GM15510 (cell line): ENCODE data around the gene TBC1D2B.

Source experiments
- POLR2A ChIP-seq: IDR thresholded peaks from 3 replicates; pipeline ENCODE4 v1.6.1; 2011; ENCODE audit warnings: borderline replicate concordance; ENCODE audit not compliant: insufficient read length; ENCODE audit errors: extremely low read depth

TBC1D2B gene

DNA sequence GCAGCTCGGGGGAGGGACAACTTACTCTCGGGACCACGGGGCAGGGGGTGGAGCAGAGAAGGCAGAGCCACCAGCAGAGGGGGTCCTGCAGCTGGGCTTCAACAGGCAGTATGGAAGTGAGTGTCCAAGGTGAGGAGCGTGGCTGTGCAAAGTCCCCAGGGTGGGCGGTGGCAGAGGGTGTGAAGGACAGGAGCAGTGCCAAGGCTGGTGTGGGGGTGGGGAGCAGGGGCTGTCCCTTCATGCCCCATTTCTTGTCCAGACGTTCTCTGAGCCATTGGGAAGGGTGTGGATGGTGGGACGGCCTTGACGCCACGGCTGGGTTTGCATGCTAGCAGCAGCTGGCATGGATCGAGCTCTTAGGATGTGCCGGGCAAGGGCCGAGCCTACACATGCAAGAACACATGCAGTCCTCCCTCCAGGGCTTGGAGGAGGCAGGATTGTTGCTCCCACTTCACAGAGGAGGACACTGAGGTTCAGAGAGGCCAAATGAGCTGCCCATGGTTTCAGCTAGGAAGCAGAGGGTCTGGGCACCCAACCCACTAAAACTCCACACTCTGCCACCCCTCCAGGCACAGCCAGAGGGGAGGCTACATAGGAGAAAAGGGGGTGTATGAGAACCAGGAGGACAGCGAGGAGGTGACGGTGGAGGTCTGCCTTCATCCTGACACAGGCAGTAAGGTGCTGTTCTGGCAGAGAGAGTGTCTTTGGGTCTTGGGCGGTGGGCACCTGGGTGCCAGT, 93.6 kb downstream of the TBC1D2B start:
- TF ChIP-seq POLR2A: no peak

DNA sequence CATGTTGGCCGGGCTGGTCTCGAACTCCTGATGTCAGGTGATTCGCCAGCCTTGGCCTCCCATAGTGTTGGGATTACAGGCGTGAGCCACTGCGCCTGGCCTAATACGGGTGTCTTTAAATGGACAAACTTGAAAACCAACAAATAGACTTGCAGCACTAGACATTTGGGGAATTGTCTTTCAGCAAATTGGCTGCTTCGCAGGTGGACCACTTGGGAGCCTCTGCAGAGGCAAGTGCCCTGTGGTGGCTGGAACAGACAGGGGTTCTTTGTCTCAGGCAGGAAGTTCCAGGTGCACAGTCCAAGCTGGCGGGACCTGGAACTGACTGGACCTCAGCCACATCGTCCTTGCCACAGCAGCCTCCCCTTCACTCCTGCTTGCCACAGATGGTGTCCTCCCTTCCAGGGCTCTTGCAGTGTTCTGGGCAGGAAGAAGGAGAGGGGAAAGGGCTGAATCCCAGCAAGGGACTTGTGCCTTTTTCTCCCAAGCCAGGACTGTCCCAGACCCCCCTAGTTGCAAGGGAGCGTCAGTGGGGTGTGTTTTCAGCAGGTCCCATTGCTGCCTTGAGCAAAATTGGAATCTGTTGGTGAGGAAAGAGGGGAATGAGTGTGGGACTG, 94.3 kb downstream of the TBC1D2B start:
- TF ChIP-seq POLR2A: no peak

DNA sequence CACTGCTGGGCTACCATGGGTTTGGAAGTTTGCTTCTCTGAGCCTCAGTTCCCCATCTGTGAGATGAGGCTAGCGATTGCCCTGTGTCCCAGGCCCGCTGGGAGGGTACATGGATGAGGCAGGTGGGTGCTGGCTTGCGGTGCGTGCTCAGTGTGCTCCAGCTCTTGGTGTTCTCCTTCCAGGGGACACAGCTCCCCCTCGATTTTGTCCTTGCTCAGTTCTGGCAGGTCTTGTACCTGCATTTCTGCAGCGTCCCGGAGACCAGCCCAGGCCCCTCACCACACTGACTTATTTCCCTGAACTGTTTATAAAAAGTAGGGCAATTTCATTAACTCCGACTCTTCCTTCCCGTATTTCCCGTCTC, 95.4 kb downstream of the TBC1D2B start:
- no peak for TF ChIP-seq POLR2A

DNA sequence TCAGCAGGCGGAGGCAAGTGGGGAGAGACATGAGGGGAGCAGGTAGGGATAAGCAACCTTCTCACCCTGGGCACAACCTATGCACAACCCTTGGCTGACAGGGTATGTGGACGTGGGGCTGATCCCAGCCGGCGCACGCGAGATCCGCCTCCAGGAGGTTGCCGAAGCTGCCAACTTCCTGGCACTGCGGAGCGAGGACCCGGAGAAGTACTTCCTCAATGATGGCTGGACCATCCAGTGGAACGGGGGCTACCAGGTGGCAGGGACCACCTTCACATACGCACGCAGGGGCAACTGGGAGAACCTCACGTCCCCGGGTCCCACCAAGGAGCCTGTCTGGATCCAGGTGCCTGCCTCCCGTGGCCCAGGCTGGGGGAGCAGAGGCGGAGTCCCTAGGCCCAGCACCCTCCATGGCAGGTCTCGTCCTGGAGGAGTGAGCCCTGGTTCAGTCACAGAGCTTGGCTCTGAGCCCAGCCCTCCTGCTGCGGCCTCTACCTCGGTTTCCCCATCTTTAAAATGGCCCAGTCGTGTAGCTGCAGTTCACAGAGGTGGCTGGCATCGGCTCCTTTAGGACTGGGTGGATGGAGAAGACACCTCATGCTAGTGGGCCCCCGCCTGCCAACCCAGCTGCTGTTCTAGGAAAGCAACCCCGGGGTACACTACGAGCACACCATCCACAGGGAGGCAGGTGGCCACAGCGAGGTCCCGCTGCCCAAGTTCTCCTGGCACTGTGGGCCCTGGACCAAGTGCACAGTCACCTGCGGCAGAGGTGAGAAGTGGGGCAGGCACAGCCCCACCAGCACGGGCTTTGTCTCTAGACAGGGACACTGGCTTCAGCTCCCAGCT, 96.0 kb downstream of the TBC1D2B start:
- TF ChIP-seq POLR2A: no peak

DNA sequence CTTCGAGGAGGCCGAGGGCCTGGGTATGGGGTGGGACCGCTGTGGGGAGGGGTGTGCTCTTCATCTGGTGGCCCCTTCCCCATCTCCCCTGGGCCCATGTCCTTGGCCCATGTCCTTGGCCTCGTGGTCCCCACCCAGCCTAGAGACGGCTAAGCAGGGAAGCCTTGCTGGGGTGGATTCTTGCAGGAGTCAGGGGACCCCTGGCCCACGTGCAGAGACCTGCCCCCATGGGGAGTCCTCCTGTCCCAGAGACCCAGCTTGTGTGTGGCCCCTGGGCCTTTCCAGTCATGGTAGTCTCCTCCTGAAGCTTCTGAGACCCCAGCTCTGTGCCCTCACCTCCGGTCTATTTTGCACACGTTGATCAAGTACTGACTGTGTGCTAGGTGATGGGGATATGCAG, 97.4 kb downstream of the TBC1D2B start:
- TF ChIP-seq POLR2A: no peak

DNA sequence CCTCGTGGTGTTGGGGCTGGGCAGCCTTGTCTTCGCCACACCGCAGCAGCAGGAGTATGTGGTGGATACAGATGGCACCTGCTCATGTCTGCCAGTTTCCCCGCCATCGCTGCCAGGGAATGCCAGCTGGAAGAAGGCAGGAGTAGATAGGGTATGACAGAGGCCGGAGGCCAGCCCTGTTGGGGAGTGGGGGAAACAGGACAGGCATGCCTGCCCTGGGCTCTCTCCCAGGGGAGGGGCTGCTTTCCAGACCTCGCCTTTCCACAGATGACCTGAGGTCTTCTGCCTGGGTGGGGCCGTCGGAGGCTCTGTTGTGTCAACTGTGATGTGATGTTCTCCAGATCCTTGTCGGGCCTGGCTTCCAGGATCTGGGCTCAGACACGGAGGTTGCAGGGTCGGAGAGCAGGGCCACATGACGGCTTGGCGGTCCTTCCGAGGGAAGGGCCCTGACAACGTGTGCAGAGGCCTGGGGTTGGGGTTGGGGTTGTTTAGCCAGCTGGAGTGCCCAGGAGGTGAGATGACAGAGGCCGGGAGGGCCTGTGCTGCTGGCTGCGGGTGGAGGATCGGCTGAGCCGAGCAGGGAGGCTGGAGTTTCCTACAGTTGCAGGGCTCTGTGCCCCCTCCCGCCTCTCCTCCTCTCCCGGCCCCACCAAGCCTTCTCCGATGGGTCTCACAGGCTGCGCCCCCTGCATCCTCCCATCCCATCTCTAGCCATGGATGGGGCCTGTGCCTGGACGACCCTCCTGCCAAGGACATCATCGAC, 102.0 kb downstream of the TBC1D2B start:
- no peak for TF ChIP-seq POLR2A

DNA sequence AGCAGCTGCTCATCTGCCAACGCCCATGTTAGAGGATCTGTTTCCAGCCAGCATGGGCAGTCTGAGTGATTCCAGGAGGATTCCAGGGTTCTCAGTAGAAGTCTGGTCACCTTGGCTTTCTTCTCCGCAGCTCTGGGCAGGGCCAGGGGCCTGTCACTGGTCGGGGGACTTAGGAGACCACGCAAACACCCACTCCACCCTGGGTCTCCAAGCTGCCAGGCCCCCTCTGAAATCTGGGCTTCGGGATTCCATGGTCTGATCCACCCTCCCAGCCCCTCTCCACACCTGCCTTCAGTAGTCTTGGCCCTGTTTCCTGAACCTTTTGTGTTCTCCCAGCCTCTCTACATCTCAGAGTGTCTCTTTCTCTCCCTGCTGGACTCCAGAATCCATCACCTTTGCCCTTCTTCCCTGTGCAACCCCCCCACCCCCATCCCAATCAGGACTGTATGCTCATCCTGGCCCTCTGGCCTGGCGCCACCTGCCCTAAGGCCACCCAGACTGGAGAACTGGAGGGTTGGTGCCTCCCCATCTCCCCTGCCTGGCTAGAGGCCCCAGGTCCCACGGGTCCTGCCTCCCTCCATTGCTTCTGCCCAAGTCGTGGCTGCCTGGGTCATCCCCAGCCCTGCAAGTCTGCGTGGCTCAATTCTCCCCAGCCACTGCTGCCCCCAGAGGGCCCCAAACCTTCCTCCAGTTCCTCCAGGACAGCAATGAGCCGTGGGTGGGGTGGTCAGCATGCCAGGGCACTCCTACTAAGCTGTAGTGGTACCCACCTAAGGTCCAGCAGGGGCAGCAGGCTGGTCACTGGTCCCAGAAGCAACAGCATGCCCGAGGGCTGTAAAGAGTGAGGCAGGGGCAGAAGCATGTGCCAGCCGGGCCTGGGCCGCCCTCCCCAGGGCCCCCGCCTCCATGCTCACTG, 102.8 kb downstream of the TBC1D2B start:
- no peak for TF ChIP-seq POLR2A

DNA sequence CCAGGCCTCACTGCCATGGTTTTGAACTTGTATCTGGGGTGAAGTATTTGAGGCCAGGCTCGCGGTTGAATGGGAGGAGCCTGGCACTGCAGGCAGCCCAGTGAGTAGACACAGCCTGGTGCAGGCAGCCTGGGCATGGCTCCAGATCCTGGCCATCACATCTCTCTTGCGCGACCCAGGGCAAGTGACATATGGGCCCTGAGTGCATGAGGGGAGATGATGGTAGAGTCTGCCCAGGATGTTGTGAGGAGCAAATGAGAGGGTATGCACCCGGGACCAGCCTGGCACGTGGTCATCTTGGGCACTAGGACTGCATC, 103.5 kb downstream of the TBC1D2B start:
- TF ChIP-seq POLR2A: no peak

DNA sequence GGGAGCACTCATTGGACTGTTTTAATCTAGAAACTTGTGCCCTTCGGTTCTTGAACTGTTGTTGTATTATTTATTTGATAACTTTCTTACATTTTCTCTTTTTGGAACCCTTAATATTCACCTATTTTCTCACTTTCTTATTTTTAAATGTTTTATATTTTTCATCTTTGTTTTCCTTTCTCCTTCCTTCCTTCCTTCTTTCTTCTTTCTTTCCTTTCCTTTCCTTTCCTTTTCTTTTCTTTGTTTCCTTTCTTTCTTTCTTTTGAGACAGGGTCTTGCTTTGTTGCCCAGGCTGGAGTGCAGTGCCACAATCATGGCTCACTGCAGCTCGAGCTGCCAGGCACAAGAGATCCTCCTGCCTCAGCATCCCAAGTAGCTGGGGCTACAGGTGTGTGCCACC, 108.5 kb downstream of the TBC1D2B start:
- TF ChIP-seq POLR2A: no peak

DNA sequence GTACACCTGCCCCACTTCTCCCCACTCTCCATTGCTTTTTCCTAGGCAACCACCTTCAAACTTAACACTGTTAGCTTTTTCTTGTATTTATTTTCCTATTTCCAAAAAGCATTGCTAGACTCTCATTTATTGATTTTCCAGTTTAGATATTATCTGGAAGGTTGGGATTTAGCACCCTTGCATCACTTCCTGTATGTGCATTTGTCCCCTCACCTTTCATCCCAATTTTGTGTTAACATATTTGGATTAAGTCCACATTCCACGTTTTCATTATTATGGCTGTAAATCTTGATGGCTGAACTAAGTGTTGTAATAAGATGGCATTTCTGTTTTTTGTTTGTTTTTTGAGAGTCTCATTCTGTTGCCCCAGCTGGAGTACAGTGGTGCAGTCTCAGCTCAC, 109.7 kb downstream of the TBC1D2B start:
- TF ChIP-seq POLR2A: no peak

DNA sequence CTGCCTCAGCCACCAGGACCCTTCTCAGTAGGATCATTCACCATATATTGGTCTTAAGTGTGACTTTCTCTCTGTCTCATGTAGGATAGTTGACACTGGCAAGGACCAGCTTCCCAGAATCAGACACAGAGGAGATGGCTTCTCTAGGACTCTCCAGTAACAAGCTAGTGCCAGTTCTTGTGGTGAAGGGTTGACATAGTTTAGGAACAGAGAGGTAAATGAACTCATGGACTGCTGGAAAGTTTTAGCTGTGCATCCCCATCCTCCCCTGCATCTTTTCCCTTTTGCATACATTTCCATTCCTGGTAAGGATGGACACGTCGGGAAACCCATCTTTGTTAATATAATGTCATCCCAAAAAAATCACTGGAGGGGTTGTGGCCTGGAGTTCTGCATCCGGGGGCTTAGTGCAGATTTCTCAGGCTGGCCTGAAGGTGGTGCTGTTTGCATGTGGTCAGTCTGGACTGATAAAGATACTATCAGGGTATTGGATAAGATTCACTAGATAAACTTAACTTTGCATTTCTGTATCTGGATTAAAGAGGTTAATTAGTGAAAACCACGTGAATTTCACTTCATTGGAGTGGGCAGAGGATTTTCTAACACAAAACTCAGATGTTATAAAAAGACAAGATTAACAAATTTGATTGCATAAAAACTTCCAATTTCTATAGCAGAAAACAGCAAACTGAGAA, 110.8 kb downstream of the TBC1D2B start:
- TF ChIP-seq POLR2A: no peak

DNA sequence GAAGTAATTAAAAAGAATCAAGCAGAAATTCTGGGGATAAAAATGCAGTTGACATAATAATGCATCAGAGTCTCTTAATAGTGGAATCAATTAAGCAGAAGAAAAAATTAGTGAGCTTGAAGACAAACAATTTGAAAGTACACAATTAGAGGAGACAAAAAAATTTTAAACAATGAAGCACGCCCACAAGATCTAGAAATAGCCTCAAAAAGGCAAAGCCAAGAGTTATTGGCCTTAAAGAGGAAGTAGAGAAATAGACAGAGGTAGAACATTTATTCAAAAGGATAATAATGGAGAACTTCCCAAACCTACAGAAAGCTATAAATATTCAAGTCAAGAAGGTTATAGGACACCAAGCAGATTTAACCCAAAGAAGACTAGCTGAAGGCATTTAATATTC, 113.3 kb downstream of the TBC1D2B start:
- no peak for TF ChIP-seq POLR2A

DNA sequence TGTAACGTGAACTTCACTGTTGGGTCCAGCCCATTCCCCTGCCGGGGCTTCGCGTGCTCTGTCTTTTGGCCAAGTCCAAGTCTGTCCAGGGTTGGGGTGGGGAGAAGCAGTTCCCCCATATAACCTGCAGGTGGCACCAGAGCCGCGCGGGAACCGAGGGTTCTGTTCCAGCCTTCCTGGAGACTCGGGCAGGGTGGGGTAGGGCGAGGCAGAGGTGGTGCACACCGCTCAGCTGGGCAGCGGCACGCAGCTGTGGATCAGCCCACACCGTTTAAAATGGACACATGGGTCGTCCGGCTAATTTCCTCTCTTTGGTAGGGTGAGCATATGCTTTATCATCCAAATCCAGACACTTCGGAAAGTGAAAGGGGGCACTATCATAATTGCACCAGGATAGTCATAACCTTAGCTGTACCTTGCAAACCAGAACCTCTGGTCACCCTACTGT, 118.1 kb downstream of the TBC1D2B start:
- no peak for TF ChIP-seq POLR2A
